Activated CD8-positive, alpha-beta T cell treated with anti-CD3 and anti-CD28 coated beads for 36 hours (primary cell): ENCODE data around the gene PHIP. TPM values are rescaled to one million over a fixed set of nuclear protein-coding genes. Genes with fewer than 3 reads are reported as not detected.

Experiments
- ATAC-seq: fragments of 200-7000 bp; cut with Tn5 transposase; one replicate; pipeline ENCODE4 v1.10.0; 2021; ENCODE audit warnings: mild to moderate bottlenecking, moderate library complexity
- CTCF ChIA-PET: fragments of 350-600 bp; sonication (Branson Sonifier 250); formaldehyde crosslinking; loops from one replicate; lab custom pipeline; 2021; ENCODE audit warnings: antibody characterized with exemption; lab: Charles Lee
- POLR2A ChIA-PET: fragments of 350-600 bp; sonication (Branson Sonifier 250); formaldehyde crosslinking; loops from one replicate; lab custom pipeline; 2021; ENCODE audit warnings: antibody characterized with exemption; lab: Charles Lee
- DNase-seq: peaks from one replicate; pipeline ENCODE4 v3.0.0-alpha.2; 2020
- H3K27ac Mint-ChIP-seq: one replicate; pipeline ENCODE4 v1.8.0; 2021; ENCODE audit warnings: mild to moderate bottlenecking, mixed read lengths
- H3K27me3 Mint-ChIP-seq: one replicate; pipeline ENCODE4 v1.8.0; 2021; ENCODE audit warnings: mixed read lengths
- H3K36me3 Mint-ChIP-seq: one replicate; pipeline ENCODE4 v1.8.0; 2021; ENCODE audit warnings: low read depth, mixed read lengths
- H3K4me1 Mint-ChIP-seq: one replicate; pipeline ENCODE4 v1.8.0; 2021; ENCODE audit warnings: low read depth, mixed read lengths
- H3K4me3 Mint-ChIP-seq: one replicate; pipeline ENCODE4 v1.8.0; 2021; ENCODE audit warnings: mild to moderate bottlenecking, moderate library complexity, mixed read lengths
- H3K9me3 Mint-ChIP-seq: one replicate; pipeline ENCODE4 v1.8.0; 2021; ENCODE audit warnings: mixed read lengths
- intact Hi-C: fragments of 100-400 bp; cut with micrococcal nuclease; formaldehyde crosslinking; loops from one replicate; pipeline ENCODE4 v1.10.0; 2022
- total RNA-seq, 2 experiments: library from RNA; stranded (reverse); gene quantifications; one replicate each; pipeline ENCODE4 v1.2.3, GENCODE V29; 2021
- TF ChIP-seq, protein P1 (sequence below): fragments of 200-600 bp; IDR thresholded peaks from one replicate; pipeline ENCODE4 v1.8.0; 2022; ENCODE audit warnings: antibody characterized with exemption, mild to moderate bottlenecking

Gene PHIP
- total RNA-seq, 2 experiments from 2014 or later: 24.7 to 25.7 TPM

DNA sequence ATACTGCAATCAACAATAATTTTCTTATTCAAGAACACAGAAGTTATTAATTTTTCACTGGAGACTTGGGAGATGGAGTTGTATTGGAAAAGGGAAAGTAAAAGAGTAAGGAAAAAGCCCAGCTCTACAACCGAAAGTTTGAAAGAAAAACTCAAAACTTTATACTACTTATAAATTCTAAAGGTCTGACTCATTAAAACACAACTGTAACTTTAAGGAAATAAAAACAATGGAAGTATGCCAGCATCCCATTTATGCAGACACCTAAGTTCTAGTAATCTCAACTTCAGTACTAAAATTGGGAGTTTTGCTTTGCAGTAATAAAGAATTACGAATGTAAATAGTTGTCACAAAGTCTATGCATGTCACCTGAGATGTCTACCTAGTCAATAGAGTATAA is 130.1 kb downstream of the PHIP start:
- ATAC-seq (no peak), DNase-seq (no peak)
- Mint-ChIP-seq H3K27me3 (no peaks in the 10 kb centered on the region), H3K4me3 (no peak overlapping the region), H3K4me1 (no peaks in the 10 kb centered on the region), H3K9me3 (peaks cover 8% of the 10 kb centered on the region), H3K27ac (no peak overlapping the region), H3K36me3 (peaks cover 70% of the 10 kb centered on the region)
- intact Hi-C loops: no loop called here
- TF ChIP-seq, protein P1, sequence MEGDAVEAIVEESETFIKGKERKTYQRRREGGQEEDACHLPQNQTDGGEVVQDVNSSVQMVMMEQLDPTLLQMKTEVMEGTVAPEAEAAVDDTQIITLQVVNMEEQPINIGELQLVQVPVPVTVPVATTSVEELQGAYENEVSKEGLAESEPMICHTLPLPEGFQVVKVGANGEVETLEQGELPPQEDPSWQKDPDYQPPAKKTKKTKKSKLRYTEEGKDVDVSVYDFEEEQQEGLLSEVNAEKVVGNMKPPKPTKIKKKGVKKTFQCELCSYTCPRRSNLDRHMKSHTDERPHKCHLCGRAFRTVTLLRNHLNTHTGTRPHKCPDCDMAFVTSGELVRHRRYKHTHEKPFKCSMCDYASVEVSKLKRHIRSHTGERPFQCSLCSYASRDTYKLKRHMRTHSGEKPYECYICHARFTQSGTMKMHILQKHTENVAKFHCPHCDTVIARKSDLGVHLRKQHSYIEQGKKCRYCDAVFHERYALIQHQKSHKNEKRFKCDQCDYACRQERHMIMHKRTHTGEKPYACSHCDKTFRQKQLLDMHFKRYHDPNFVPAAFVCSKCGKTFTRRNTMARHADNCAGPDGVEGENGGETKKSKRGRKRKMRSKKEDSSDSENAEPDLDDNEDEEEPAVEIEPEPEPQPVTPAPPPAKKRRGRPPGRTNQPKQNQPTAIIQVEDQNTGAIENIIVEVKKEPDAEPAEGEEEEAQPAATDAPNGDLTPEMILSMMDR: no peak
- ChIA-PET POLR2A (no interaction called here), CTCF (no interaction called here)

DNA sequence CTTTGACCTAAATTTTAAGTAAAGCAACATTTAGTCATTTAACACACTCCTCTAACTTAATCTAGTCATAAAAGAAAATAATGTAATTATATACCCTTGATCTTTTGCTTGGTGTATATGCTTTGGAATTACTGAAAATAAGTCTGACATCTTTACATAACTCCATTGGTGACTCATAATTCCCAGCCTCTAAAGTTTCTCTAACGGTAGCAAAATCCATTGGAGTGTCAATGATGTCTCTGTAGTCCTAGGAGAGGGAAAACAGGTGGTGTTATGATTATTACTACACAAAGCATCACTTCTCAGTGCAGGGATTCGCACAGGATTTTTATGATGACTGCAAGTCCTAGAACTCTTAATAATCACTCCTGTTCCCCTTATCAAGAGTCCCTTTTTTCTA is 130.5 kb downstream of the PHIP start:
- DNase-seq (no peak), ATAC-seq (no peak)
- H3K27ac Mint-ChIP-seq: no peak overlapping the region
- TF ChIP-seq, protein P1: no peak
- peaks cover 8% of the 10 kb centered on the region for H3K9me3 Mint-ChIP-seq
- ChIA-PET POLR2A (no interaction called here), CTCF (no interaction called here)
- intact Hi-C loops: no loop called here
- H3K27me3 Mint-ChIP-seq: no peaks in the 10 kb centered on the region
- H3K36me3 Mint-ChIP-seq: peaks cover 67% of the 10 kb centered on the region
- H3K4me3 Mint-ChIP-seq: no peak overlapping the region
- H3K4me1 Mint-ChIP-seq: no peaks in the 10 kb centered on the region

DNA sequence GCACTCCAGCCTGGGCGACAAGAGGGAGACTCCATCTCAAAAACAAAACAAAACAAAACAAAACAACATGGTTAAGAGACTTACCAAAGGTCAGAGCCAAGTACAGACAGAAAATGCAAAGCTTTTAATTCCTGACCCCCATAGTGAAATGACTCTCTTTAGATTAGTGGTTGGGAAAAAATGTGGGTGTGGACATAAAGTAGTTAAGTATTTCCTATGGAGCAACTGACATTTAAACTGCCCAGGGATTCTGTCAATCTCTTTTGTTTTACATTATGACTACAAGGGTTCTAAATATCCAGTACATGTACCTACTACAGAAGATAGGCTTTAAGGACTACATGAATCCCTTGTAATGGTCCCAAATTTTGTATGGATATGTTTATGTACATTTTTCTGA is 135.6 kb downstream of the PHIP start:
- Mint-ChIP-seq H3K4me1 (no peaks in the 10 kb centered on the region), H3K9me3 (no peaks in the 10 kb centered on the region), H3K27ac (no peak overlapping the region), H3K27me3 (no peaks in the 10 kb centered on the region), H3K4me3 (no peak overlapping the region), H3K36me3 (peaks cover 50% of the 10 kb centered on the region)
- CTCF ChIA-PET: no interaction called here
- TF ChIP-seq, protein P1: no peak
- ATAC-seq: no peak
- POLR2A ChIA-PET: no interaction called here
- no peak for DNase-seq
- intact Hi-C loops: no loop called here

DNA sequence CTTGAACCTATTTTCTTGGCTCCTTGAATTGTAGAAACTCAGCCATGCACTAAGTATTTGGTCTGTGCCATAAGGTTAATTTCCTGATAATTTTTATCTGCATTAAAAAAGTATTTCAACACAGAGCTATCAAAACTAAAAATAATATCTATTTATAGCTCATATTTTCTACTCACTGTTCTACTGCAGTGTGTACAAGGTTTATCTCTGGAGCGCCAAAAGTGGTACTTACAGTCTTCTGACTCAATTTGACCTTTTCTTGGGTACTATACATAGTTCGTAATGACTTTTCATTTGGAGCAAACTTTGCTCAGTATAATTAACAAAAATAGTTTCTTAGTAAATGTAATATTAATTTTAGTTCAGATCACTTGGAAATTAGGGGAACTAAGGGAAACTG is 141.5 kb downstream of the PHIP start:
- Mint-ChIP-seq H3K4me1 (no peaks in the 10 kb centered on the region), H3K27me3 (no peaks in the 10 kb centered on the region), H3K9me3 (peaks cover 15% of the 10 kb centered on the region), H3K4me3 (no peak overlapping the region), H3K36me3 (peaks cover 29% of the 10 kb centered on the region), H3K27ac (no peak overlapping the region)
- DNase-seq (no peak), ATAC-seq (no peak)
- intact Hi-C loops: no loop called here
- ChIA-PET POLR2A (no interaction called here), CTCF (no interaction called here)
- TF ChIP-seq, protein P1: no peak

DNA sequence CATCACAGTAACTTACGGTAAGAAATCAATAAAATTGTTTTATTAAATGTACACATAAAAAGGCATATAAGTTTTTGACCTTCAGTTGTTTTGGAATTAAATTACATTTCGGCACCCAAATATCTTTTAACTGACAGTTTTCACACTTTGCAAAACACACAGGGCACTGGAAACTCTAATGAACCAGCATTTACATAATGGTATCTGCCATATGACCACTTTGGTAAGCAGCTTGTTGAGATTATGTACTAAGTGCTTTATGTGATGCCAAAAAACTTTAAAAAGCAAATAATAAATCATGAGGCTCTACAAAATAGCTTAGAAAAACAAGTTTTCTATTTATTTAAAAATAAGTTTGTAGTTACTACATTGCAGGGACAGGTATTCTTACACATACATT is 142.5 kb downstream of the PHIP start:
- ATAC-seq: no peak
- Mint-ChIP-seq H3K9me3 (peaks cover 15% of the 10 kb centered on the region), H3K36me3 (peaks cover 22% of the 10 kb centered on the region), H3K4me3 (no peak overlapping the region), H3K27me3 (no peaks in the 10 kb centered on the region), H3K4me1 (no peaks in the 10 kb centered on the region), H3K27ac (no peak overlapping the region)
- ChIA-PET POLR2A (no interaction called here), CTCF (no interaction called here)
- TF ChIP-seq, protein P1: no peak
- DNase-seq: no peak
- intact Hi-C loops: no loop called here
